GM12878 (cell line): Measurements from ENCODE around the gene ZNF418. TPM values are rescaled to one million over a fixed set of nuclear protein-coding genes. Genes with fewer than 3 reads are reported as not detected.

ENCODE experiments used
- CBFB ChIP-seq: IDR thresholded peaks from 2 replicates; pipeline ENCODE4 v1.6.1; 2016; ENCODE audit warnings: antibody characterized with exemption, low read depth
- CREM ChIP-seq: IDR thresholded peaks from 2 replicates; pipeline ENCODE4 v1.6.1; 2014; ENCODE audit warnings: antibody characterized with exemption, low read depth
- EGR1 ChIP-seq, 2 experiments: IDR thresholded peaks; 1 replicate in 1 of 2; 2 replicates in 1 of 2; pipeline ENCODE4 v1.6.1; 2011 to 2012; ENCODE audit warnings: low read depth in 2 of 2, low read length in 2 of 2, borderline replicate concordance in 1 of 2, mild to moderate bottlenecking in 1 of 2, moderate library complexity in 1 of 2
- EZH2 ChIP-seq: IDR thresholded peaks from 2 replicates; pipeline ENCODE4 v1.6.1; 2012; ENCODE audit warnings: low read depth, mild to moderate bottlenecking, control low read depth, inconsistent platforms, low read length, borderline replicate concordance; ENCODE audit not compliant: control insufficient read depth
- GABPA ChIP-seq: IDR thresholded peaks from 2 replicates; pipeline ENCODE4 v1.6.1; 2014; ENCODE audit warnings: antibody characterized with exemption, low read depth, mild to moderate bottlenecking, inconsistent platforms
- HCFC1 ChIP-seq: fragments of 150-350 bp; IDR thresholded peaks from 2 replicates; pipeline ENCODE4 v1.6.1; 2014; ENCODE audit warnings: low read length
- IKZF1 ChIP-seq: fragments of 450-650 bp; conservative IDR thresholded peaks from 2 replicates; pipeline ENCODE4 v1.6.1; 2017; ENCODE audit warnings: antibody characterized with exemption, mild to moderate bottlenecking
- MXI1 ChIP-seq: fragments of 150-350 bp; IDR thresholded peaks from 2 replicates; pipeline ENCODE4 v1.6.1; 2011; ENCODE audit warnings: low read depth, mild to moderate bottlenecking, inconsistent platforms, low read length, improper control_type of control experiment
- NFYA ChIP-seq: IDR thresholded peaks from 2 replicates; pipeline ENCODE4 v1.6.1; 2011; ENCODE audit warnings: low read depth, mild to moderate bottlenecking, low read length, improper control_type of control experiment, borderline replicate concordance
- NRF1 ChIP-seq: conservative IDR thresholded peaks from 2 replicates; pipeline ENCODE4 v1.6.1; 2011; ENCODE audit warnings: mild to moderate bottlenecking, low read depth, low read length, improper control_type of control experiment
- POLR2AphosphoS5 ChIP-seq: IDR thresholded peaks from 2 replicates; pipeline ENCODE4 v1.6.1; 2011; ENCODE audit warnings: mild to moderate bottlenecking, low read length, inconsistent platforms
- RELA ChIP-seq: fragments of 450-650 bp; IDR thresholded peaks from 2 replicates; pipeline ENCODE4 v1.8.0; 2014; ENCODE audit warnings: borderline replicate concordance; ENCODE audit not compliant: partially characterized antibody
- RUNX3 ChIP-seq: IDR thresholded peaks from 2 replicates; pipeline ENCODE4 v1.6.1; 2012; ENCODE audit warnings: low read length, inconsistent platforms
- SIX5 ChIP-seq: IDR thresholded peaks from 2 replicates; pipeline ENCODE4 v1.6.1; 2011; ENCODE audit warnings: mild to moderate bottlenecking, low read depth, low read length, moderate library complexity; ENCODE audit not compliant: severe bottlenecking
- ZNF622 ChIP-seq: fragments of 450-650 bp; IDR thresholded peaks from 2 replicates; pipeline ENCODE4 v1.6.1; 2017; ENCODE audit warnings: mild to moderate bottlenecking, inconsistent platforms
- polyA plus RNA-seq, 11 experiments: library from polyadenylated mRNA; depleted of rRNA in 4 of 11; unstranded in 6 of 11; stranded (reverse) in 5 of 11; fragments of >200 nt; fragmentation: Nextera tagmentation in 4 of 11; fragmentation: Illumina TruSeq in 1 of 11; extraction: Ambion mirVana in 4 of 11; extraction: Trizol in 1 of 11; gene quantifications; 1 replicate in 1 of 11; 2 replicates in 10 of 11; pipeline versions ENCODE4 v1.2.1 to v1.2.3, GENCODE V29; 2011 to 2016; ENCODE audit warnings: inconsistent platforms in 2 of 11, missing spikeins in 2 of 11, low read depth in 1 of 11
- total RNA-seq, 4 experiments: library from RNA; depleted of rRNA in 3 of 4; stranded (reverse); fragments of >200 nt in 3 of 4; fragmentation: Illumina TruSeq in 1 of 4; extraction: Trizol in 1 of 4; gene quantifications; 2 replicates each; pipeline versions ENCODE4 v1.2.1 to v1.2.3, GENCODE V29; 2013 to 2021
- TF ChIP-seq, protein P1 (sequence below): fragments of 150-350 bp; IDR thresholded peaks from 2 replicates; pipeline ENCODE4 v1.6.1; 2016; ENCODE audit warnings: low read depth, low read length
- TF ChIP-seq, protein P2 (sequence below): IDR thresholded peaks from 2 replicates; pipeline ENCODE4 v1.6.1; 2011; ENCODE audit warnings: borderline replicate concordance, low read depth, mild to moderate bottlenecking, moderate library complexity, low read length; ENCODE audit not compliant: insufficient read depth, poor library complexity, severe bottlenecking
- TF ChIP-seq, protein P3 (sequence below): fragments of 450-650 bp; IDR thresholded peaks from 2 replicates; pipeline ENCODE4 v1.6.1; 2016; ENCODE audit warnings: mild to moderate bottlenecking
- TF ChIP-seq, protein P4 (sequence below): IDR thresholded peaks from 2 replicates; pipeline ENCODE4 v1.6.1; 2012; ENCODE audit warnings: low read depth, low read length, improper control_type of control experiment
- TF ChIP-seq, protein P5 (sequence below): IDR thresholded peaks from 2 replicates; pipeline ENCODE4 v1.6.1; 2011; ENCODE audit warnings: mild to moderate bottlenecking, low read depth, low read length, moderate library complexity; ENCODE audit not compliant: insufficient replicate concordance

ZNF418 gene
- total and polyA plus RNA-seq, 10 of the 15 experiments (the other 5 are each of a cell fraction or from before 2014, with no cell fraction given) = 0.20 to 1.3 (median 0.59) TPM; not detected in 1

DNA sequence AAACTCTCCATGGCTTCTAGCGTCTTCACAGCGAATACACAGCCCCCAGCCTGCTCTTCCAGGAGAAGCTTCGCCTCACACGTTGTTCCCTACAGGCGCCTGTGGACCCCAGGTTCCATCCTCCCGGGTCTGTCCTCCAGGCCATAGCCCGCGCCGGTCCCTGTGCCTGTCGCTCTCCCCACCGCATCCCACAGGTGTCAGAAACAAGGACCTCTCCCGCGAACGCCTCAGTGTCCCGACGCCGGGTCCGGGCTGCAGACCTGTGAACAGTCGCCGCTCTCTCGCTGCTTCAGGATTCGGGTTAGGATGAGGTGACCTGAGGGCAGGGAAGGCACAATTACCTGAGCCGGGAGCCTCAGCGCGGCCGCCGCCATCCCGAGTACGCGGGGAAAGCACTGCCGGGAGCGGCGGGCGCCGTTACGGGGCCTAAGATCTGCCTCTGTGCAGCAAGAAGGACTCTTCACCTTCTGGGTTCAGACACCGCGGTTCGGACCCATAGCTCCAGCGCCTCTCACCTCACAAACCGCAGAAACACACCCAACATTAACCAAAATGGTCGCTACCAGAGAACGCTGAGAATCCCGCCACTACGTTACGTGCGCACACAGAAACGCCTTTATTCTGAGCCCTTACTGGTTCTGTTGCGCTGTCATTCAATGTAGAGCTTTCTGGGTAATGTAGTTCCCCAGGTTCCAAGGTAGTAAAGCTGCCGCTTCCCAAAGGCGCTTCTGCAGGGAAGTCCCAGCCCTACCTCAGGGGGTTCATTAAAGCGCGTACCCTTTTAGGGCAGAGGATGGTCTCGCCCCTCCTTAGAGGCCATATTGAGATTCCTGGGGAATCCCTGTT is at the start of gene ZNF418 (continued):
- TF ChIP-seq MXI1 (no peak), POLR2AphosphoS5 (peak; percentile 71), NFYA (peak; percentile 26; the same call in 1 of the 2 replicates), RUNX3 (peak; percentile 75), HCFC1 (peak; percentile 87), CBFB (peak; percentile 35; the same call in 1 of the 2 replicates), ZNF622 (no peak), RELA (no peak), SIX5 (peak; percentile 78), EGR1 (IDR thresholded peaks at IDR 0.05; ENCODE audit: borderline replicate concordance in 1 of 2, low read depth in 2 of 2, low read length in 2 of 2) (peak in 1 of 2 experiments; percentile 56; a peak in 1 of 3 replicates), IKZF1 (peak; percentile 59; the same call in 1 of the 2 replicates), GABPA (peak; percentile 34; the same call in 1 of the 2 replicates), EZH2 (no peak), CREM (peak; percentile 54; the same call in 1 of the 2 replicates), NRF1 (0 out of 2 replicates have a peak, but pooled peaks have one; percentile 8)
- TF ChIP-seq, protein P1, sequence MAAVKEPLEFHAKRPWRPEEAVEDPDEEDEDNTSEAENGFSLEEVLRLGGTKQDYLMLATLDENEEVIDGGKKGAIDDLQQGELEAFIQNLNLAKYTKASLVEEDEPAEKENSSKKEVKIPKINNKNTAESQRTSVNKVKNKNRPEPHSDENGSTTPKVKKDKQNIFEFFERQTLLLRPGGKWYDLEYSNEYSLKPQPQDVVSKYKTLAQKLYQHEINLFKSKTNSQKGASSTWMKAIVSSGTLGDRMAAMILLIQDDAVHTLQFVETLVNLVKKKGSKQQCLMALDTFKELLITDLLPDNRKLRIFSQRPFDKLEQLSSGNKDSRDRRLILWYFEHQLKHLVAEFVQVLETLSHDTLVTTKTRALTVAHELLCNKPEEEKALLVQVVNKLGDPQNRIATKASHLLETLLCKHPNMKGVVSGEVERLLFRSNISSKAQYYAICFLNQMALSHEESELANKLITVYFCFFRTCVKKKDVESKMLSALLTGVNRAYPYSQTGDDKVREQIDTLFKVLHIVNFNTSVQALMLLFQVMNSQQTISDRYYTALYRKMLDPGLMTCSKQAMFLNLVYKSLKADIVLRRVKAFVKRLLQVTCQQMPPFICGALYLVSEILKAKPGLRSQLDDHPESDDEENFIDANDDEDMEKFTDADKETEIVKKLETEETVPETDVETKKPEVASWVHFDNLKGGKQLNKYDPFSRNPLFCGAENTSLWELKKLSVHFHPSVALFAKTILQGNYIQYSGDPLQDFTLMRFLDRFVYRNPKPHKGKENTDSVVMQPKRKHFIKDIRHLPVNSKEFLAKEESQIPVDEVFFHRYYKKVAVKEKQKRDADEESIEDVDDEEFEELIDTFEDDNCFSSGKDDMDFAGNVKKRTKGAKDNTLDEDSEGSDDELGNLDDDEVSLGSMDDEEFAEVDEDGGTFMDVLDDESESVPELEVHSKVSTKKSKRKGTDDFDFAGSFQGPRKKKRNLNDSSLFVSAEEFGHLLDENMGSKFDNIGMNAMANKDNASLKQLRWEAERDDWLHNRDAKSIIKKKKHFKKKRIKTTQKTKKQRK = no peak
- TF ChIP-seq, protein P2, sequence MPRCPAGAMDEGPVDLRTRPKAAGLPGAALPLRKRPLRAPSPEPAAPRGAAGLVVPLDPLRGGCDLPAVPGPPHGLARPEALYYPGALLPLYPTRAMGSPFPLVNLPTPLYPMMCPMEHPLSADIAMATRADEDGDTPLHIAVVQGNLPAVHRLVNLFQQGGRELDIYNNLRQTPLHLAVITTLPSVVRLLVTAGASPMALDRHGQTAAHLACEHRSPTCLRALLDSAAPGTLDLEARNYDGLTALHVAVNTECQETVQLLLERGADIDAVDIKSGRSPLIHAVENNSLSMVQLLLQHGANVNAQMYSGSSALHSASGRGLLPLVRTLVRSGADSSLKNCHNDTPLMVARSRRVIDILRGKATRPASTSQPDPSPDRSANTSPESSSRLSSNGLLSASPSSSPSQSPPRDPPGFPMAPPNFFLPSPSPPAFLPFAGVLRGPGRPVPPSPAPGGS = no peak
- TF ChIP-seq, protein P3, sequence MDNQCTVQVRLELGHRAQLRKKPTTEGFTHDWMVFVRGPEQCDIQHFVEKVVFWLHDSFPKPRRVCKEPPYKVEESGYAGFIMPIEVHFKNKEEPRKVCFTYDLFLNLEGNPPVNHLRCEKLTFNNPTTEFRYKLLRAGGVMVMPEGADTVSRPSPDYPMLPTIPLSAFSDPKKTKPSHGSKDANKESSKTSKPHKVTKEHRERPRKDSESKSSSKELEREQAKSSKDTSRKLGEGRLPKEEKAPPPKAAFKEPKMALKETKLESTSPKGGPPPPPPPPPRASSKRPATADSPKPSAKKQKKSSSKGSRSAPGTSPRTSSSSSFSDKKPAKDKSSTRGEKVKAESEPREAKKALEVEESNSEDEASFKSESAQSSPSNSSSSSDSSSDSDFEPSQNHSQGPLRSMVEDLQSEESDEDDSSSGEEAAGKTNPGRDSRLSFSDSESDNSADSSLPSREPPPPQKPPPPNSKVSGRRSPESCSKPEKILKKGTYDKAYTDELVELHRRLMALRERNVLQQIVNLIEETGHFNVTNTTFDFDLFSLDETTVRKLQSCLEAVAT = peak; percentile 57
- TF ChIP-seq, protein P4, sequence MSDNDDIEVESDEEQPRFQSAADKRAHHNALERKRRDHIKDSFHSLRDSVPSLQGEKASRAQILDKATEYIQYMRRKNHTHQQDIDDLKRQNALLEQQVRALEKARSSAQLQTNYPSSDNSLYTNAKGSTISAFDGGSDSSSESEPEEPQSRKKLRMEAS = peak; percentile 24; the same call in 1 of the 2 replicates
- TF ChIP-seq, protein P5, sequence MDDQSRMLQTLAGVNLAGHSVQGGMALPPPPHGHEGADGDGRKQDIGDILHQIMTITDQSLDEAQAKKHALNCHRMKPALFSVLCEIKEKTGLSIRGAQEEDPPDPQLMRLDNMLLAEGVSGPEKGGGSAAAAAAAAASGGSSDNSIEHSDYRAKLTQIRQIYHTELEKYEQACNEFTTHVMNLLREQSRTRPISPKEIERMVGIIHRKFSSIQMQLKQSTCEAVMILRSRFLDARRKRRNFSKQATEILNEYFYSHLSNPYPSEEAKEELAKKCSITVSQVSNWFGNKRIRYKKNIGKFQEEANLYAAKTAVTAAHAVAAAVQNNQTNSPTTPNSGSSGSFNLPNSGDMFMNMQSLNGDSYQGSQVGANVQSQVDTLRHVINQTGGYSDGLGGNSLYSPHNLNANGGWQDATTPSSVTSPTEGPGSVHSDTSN = peak; percentile 96
